Measurements from ENCODE around the gene NCKAP5.
"Not testable (repeated sequence)": the region's sequence is repeated elsewhere in the genome, so short reads cannot be mapped to it uniquely, and the experiment has no call there.

The NCKAP5 gene

DNA sequence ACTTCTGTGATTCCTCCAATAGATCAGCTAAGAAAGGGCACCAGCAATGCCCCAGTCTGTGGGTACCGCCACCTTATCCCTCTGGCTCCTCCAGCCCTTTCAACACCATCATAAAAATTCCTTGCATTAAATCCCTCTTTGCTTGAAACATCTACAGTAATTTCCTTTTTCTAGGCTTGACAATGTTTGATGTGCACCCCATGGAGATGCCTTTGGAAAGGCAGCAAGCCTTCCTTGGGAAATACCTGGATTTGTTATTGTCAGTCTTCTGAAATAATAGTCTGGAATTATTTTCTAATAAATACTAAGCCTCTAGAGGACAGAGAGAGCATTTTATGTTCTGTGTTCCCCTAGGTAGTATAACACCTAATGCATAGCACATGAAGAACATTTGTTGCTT is 46.1 kb downstream of the NCKAP5 start:
- no peak for DNase-seq (ENCODE audit: low read depth)

DNA sequence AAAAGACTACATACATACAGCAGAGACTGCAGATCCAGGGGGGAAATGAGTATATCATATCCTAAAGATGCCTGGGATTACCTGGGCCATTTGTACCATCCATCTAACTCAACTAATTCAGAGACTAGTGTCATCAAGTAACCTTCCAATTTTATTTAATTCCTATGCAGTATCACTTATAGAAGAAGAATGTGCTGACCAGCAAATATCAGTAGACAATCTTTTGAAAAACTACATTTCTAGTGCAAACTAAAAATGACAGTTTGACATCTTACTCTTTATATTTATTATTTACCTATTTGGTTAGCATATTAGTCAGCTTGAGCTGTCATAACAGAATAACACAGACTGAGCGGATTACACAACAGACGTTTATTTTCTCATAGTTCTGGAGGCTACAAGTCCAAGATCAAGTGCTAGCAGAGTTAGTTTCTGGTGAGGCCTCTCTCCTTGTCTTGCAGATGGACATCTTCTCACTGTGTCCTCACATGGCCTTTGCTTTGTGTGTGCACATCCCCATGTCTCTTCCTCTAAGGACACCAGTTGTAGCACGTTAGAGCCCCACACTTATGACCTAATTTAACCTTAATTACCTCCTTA is 47.0 kb downstream of the NCKAP5 start:
- no peak for DNase-seq (ENCODE audit: low read depth)

DNA sequence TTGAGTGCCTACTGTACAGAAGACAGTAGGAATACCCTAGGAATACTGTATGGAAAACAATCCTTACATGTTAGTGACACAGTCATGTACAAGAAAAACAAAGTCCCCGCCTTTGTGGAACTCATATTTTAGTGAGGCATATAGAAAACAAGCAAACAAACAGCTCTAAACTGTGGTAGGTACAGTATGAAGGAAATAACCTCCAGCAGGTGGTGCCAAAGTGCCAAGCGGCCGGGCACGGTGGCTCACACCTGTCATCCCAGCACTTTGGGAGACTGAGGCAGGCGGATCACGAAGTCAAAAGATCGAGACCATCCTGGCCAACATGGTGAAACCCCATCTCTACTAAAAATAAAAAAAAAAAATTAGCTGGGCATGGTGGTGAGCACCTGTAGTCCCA is 48.6 kb downstream of the NCKAP5 start:
- DNase-seq (ENCODE audit: low read depth) = not testable (repeated sequence)

DNA sequence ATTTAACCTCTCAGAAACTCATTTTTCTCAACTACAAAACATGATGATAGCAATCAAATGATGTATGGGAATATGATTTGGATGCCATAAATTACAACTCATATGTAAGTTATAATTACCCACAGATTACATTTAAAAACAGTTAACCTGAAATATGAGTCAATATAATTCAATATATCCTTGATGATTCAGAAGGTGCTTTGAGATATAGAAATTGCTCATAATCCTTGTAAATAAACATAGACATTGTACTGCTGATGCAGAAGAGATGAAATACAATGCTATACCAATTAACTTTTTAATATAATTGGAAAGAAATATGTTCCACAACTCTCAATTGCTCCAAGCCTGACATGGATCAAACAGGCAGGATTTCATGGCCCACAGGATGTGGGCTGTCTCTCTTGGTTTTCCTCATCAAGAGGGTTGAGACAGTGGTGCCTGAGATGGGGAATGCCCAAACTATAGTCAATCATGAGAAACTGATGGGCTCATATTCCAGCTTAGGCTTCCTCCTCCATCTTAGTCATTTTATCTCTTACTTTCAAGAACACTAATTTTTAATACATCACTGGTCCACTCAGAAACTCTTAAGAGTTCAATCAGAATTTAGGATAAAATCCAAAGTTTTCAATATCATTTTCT is 49.4 kb downstream of the NCKAP5 start:
- DNase-seq (ENCODE audit: low read depth) = no peak

DNA sequence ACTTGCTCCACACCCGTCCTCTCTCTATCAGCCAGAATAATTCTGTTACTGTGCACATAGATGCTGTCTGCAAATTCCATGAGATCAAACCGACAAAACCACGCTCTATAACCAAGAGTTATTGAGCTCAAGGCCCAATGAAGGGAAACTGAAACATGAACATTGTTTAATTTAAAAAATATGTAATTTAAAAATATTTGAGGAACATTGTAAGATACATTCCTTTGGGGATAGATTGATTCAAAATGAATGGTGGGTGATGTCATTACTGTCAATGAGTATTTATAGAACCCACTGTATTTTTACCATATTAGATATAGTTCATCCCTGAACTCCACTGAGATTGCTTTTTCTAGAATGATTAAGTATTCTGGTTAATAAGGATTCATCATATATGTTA is 50.4 kb downstream of the NCKAP5 start:
- DNase-seq (ENCODE audit: low read depth) = no peak

DNA sequence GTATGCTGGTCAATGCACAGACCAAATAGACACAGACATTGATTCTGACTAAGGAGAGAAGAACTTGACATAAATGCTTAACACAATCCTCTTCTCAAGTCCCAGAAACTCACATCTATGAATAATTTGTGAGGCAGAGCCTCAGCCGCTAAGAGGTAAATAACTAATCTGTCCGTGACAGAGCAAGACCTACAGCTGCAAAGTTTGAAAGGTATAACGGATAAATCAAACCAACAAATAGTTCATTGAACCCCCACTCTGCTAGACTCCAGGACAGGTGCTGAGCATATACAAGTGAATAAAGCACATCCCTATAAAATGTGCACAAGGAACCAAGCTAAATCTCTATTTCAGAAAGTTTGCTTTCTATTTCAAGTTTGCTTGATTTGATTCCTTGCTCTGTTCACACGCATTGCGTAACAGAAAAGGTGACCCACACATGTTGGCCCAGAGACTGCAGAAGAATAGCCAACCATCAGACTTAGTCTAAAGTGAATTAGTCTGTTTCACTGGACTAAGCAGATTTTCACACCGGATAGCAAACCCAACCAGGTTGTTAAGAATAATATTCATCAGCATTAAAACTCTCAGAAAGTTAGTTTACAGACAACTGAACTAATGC is 51.7 kb downstream of the NCKAP5 start:
- DNase-seq (ENCODE audit: low read depth) = no peak

DNA sequence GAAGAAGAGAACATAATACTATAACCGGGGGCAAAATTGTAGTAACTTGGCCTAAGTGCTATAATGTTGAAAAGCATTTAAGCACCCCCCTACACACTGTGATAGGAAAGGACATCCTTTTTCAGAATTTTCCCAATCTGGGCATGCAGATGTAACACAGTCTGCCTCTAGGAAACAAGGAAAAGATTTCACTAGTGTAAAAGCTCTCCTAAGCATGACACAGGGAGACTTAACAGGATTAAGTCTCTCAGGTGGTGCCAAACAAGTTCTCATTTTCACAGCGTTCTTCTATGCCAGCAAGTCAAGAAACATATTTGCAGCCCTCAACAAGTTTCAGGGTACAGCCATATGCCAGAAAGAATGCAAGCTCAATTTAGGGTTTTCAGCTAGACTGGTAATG is 53.0 kb downstream of the NCKAP5 start:
- no peak for DNase-seq (ENCODE audit: low read depth)

DNA sequence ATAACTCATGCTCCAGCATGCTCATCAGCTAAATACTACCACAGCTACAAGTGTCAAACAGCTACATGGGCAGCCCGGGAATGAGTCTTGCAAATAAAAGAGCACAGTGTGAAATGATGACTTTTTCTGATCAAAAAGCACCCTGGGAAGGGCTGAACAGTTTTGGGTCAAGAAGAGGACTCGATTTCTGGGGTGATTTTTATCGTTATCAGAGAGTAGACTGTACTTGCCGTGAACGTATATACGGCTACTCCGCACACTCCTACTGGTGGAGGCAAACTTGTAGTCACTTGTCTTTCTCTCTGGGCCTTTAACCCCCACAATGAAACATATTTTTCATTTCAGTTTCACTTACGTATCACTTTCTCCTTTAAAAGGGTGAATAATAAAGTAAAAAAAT is 54.4 kb downstream of the NCKAP5 start:
- no peak for DNase-seq (ENCODE audit: low read depth)

DNA sequence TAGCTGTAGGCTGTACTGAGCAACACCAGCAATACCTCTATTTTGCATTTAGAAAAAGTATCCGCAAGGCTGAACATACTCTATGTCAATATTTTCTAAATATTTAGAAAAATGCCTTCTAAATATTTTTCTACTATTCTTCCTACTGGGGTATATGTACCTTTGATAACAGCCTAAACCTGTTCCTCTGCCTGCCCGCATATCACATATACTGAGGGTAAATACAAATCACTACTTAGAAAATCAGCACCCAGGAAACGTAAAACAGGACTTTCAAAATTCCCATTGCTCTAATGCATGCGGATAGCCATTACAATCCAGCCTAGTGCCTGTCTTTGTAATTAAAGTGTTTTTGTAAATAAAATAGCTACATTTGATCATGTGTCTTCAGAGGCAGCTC is 56.1 kb downstream of the NCKAP5 start:
- no peak for DNase-seq (ENCODE audit: low read depth)

DNA sequence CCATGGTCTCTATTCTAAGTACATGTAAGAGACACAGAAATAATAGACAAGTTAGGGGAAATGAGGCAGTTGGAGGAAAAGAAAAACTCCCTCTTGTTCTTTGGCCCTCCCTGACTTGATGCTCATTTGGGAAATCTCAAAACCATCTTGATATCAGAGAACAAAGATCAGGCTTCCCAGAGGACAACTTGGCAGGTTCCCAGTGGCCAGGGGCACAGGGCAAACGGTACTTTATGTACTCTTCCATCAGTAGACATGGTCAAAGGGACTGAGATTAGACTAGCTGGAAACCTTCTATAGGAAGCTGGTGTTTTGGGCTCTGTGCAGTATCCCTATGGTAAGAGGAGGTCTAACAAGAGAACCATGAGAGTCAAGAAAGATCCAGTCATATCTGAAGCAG is 56.6 kb downstream of the NCKAP5 start:
- no peak for DNase-seq (ENCODE audit: low read depth)

DNA sequence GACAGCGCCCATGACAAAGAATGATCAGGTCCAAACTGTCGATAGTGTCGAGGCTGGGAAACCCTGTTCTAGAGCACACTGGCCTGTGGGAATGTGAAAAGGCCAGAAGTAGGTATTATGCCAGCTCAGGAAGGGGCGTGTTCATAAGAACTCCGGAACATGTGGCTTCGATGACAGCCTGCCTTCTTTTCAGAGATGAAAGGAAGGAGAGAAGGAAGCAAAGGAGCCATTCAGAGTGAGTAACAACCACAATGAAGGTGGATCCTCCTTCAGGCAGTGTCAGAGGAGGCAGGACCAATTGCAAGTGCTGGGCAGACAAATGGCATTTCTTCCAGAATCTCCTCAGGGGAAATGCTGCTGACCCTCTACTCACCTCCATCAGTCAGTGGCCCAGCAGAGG is 58.5 kb downstream of the NCKAP5 start:
- DNase-seq (ENCODE audit: low read depth) = no peak

DNA sequence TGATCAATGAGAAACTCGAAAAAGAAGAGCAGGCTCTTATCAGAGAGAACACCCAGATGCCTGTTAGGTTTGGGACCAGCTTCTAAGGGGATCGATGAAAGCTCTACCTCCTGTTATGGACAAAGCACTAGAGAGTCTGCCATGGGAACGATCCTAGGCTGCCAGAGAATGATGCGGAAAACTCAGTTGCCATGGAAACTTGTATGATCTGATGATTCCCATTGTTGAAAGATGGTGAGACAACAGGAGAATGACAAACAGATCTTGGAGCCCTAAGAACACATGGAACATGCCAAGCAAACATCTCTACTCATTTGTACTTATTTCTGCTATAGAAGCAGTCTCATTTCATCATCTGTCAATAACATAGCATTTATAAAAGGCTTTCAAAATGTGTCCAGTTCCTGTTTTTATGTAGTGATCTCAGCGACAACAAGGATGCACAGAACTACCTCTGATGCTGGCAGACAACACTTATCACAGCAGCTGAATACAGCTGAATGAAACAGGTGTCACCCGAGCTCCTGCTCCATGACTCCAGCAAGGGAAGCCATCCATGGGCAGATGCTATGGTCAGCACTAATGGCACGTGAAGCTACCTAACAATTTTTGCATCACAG is 59.6 kb downstream of the NCKAP5 start:
- DNase-seq (ENCODE audit: low read depth) = no peak

DNA sequence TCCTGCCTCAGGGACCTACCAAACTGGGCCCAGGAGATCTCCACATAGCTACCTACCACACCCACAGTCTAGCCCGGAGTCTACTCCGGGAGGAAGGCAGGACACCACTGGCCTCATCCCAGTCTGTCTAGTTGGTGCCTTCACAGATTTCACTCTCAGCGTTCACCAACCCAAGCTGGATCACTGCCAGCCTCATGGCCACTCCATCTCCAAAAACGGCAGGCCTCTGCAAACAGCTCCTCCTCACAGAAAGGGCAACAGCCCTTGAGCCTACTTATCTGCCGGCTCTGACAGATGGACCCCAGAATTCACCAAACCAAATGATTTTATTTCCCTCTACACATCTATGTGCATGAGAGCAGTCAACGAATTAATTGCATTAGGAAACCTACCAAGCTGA is 61.3 kb downstream of the NCKAP5 start:
- no peak for DNase-seq (ENCODE audit: low read depth)

DNA sequence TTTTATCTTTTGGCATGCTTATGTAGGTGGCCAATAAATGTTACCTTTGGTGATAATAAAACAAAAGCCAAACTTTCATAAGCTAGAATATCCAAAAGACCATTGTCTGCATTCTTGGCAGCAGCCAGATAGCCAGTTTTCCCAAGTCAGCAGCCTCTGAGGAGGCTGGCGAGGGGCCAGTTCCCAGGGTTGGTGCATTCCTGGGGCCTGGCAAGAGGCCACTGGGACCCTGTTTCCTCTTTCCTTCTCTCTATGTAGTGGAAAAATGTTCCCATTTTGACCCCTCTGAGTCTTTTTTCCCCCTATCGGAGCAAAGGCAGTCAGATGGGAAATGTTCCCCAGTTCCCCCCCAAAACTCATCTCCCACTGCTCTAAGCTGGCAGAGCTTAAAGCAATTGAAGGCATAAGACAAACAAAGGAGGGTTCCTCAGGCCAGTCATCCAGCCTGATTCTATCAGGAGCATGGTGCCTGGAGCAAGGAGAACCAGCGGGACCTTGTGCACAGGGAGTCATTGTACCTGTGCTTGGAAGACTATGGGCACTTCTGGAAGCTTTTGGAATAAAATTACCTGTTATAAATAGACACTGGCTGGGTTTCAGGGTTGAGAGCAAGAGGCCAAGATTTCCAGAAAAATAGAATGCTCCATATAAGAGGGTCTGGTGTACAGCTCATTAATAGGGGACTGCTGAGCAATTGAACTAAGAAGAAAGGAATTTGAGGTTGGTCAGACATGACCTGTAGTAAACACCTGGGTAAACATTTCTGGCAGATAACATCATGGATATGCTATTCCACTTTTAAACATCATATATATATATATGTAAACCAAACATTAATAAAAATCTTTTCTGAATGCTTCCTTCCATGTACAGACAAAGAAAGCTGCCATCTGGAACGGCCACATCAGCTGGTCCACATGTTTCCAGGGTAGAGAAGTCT is 63.4 kb downstream of the NCKAP5 start:
- no peak for DNase-seq (ENCODE audit: low read depth)

DNA sequence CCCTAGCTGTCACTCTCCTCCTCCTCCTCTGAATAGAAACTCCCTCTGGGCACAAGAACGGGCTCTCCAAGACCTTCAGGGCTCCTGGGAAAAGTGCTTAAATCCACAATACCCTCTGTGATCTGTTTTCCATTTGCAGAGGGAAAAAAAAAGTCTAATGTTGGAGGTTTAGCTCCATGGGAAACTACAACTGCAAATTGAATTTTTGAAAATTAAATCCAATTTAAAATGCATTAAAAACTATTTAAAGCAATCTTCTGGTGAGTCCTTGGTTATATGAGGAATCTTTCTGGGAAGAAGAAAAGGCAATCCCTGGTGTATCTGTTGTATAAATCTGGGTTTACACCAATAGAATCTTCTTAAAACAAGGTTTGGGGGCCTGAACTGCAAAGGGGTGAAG is 64.3 kb downstream of the NCKAP5 start:
- DNase-seq (ENCODE audit: low read depth) = no peak

DNA sequence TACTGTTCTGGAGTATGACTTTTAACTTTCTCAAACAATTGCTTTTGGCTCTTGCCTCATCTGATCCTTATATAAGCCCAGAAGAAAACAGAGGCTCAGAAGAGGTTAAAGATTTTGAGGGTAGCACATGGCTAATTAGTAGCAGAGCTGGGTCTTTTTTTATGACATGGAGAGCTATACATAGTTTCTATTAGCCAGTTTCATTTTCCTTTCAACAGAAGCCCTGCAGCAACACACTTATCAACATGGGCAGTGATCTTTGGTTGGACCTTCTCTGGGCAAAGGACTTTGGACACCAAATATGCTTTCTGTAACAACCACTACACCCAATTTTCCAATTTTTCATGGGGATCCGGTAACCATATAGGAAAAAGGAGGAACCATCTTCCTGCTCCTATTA is 64.9 kb downstream of the NCKAP5 start:
- no peak for DNase-seq (ENCODE audit: low read depth)

DNA sequence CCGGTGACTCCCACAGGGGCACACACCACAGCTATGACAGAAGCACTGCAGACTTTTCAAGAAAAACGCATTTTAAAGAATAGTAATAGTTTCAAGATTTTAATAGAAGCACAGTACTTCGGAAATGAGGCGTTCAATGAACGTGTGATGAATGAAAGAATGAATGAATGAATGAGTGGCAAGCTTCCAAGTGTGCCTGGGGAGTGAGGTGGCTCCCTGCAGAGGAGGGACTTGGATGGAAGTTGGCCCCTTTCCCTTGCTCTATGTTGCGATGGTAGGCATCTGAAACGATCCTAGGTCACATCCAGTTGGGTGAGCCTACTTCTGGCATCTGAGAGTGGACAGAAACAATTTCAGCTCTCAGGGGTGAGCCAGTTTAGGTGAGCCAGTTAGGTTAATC is 65.6 kb downstream of the NCKAP5 start:
- DNase-seq (ENCODE audit: low read depth) = no peak

DNA sequence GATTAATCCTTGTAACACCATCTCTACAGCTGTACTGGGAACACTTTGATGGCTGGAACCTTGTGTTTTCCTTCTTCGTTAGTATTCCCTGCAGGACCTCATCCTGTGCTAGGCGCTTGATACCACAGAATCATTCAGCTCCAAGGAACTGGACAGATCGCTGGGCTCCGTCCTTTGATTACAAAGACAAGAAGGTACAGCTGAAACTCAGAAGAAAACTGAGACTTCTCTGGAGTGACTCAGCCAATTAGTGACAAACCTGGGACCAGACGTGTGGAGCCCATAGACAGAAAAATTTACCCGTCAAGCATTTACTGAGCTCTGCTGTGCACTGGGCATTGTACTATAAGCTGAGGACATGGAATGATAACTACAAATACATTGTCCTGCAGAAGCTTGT is 67.3 kb downstream of the NCKAP5 start:
- no peak for DNase-seq (ENCODE audit: low read depth)

DNA sequence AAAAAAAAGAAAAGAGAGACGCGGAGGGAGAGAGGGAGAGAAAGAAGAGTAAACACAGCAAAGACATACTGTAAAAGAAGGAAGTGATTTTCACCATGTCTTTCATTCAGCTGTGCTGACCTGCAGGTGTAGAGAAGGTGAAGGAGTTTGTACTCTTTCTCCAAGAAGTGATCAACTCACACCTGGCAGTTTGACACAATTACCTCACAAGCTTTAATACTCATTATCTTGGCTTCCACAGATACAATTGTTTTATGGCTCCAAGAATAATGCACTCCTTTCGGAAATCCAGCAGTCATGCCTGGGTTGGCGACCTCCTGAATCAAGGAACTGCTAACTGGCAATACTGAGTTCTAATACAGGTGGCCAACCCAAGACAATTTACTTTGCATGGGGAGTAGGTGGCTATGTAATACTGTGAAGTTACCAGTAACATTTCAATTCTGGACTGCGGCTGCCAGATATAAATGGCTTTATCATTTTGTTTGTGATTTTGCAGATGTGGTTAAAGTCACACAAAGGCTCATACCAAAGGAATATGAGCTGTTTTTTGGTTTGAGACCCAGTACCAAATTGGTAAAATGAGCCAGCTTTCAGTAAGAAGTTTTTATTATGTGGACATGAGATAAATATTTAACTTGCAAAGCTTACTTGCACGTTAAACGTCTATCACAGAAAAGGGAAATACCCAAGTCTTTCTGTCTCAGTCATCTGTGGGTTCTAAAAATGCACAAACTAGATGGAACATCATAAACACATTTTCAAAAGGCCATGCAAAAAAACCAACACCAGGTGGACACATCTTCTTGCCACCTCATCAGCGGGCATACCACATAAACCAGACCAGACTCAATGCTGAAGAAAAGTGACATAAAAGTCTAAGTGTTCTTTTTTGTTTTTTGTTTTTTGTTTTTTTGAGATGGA is 69.3 kb downstream of the NCKAP5 start:
- DNase-seq (ENCODE audit: low read depth) = no peak

DNA sequence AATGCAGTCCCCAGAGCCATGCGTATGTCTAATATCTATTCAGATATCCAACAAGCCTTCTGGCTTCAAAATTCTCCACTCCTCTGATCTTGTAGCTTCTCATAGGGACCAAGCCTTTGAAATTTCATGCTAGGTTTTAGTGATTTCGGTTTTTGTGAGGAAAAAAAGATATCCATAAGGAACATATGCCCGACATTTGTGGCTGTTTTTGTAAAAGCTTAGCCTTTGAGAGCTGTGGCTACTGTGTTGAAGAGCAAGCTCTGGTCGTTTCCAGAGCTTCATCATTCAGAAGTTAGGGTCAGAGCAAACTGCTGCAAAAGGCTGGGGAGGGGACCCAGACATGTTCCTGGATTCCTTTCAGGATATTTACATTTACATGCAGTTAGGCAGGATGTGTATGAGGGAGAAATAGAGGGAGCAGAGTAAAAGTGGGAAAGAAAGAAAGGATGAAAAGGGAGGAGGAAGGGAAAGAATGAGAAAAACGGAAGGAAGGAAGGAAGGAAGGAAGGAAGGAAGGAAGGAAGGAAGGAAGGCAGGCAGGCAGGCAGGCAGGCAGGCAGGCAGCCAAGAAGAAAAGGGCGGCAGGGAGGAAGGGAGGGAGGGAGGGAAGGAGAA is 70.2 kb downstream of the NCKAP5 start:
- DNase-seq (ENCODE audit: low read depth) = no peak

All from CMK (cell line).